DMS79 treated with DMSO at 0.1 percent for 48 hours (cell line): Measurements from ENCODE around the gene VEGFD.

ENCODE experiments used
- DNase-seq: peaks from one replicate; lab custom pipeline; 2025; lab: John Stamatoyannopoulos, UW

The VEGFD gene

GRCh38 chrX:15384304-15384703, at the start of gene VEGFD:
Gene VEGFD, minus strand, starts transcription at chrX:15384413. Its CDS starts 467 bp downstream, at chrX:15383946.
- DNase-seq = no peak

- no peak for DNase-seq
These were observed 46.4 kb upstream of the VEGFD start for GRCh38 chrX:15430584-15430983.

- no peak for DNase-seq
These were observed 45.9 kb upstream of the VEGFD start for GRCh38 chrX:15430076-15430475.

GRCh38 chrX:15425024-15425423, 40.8 kb upstream of the VEGFD start:
- no peak for DNase-seq

GRCh38 chrX:15418707-15419181, 34.5 kb upstream of the VEGFD start:
- DNase-seq = no peak

GRCh38 chrX:15418041-15418706, 34.0 kb upstream of the VEGFD start:
- DNase-seq = no peak

- DNase-seq = no peak
These were observed 32.1 kb upstream of the VEGFD start for GRCh38 chrX:15416133-15416993.

- no peak for DNase-seq
These were observed 28.9 kb upstream of the VEGFD start for GRCh38 chrX:15413101-15413500.

- DNase-seq = no peak
These were observed 26.7 kb upstream of the VEGFD start for GRCh38 chrX:15410947-15411346.

GRCh38 chrX:15410430-15410829, 26.2 kb upstream of the VEGFD start:
- no peak for DNase-seq

- no peak for DNase-seq
These were observed 21.6 kb upstream of the VEGFD start for GRCh38 chrX:15405846-15406245.

- DNase-seq = no peak
These were observed 20.3 kb upstream of the VEGFD start for GRCh38 chrX:15404401-15405096.

- no peak for DNase-seq
These were observed 17.2 kb upstream of the VEGFD start for GRCh38 chrX:15401378-15401777.

GRCh38 chrX:15399962-15400391, 15.8 kb upstream of the VEGFD start:
- no peak for DNase-seq

GRCh38 chrX:15398874-15399273, 14.7 kb upstream of the VEGFD start:
- DNase-seq = no peak

- no peak for DNase-seq
These were observed 11.6 kb upstream of the VEGFD start for GRCh38 chrX:15395789-15396188.

- DNase-seq = no peak
These were observed 7.6 kb upstream of the VEGFD start for GRCh38 chrX:15391850-15392249.

- no peak for DNase-seq
These were observed 1.4 kb downstream of the VEGFD start for GRCh38 chrX:15382813-15383212.

GRCh38 chrX:15376956-15377355, 7.3 kb downstream of the VEGFD start:
- no peak for DNase-seq

- no peak for DNase-seq
These were observed 10.2 kb downstream of the VEGFD start for GRCh38 chrX:15373976-15374375.

- DNase-seq = no peak
These were observed 17.5 kb downstream of the VEGFD start for GRCh38 chrX:15366506-15367352.

GRCh38 chrX:15359701-15360100, 24.5 kb downstream of the VEGFD start:
- DNase-seq = no peak
